ENCODE data around the gene MEF2D.

Gene MEF2D

GRCh38 chr1:156524481-156524869 lies 23.9 kb upstream of the MEF2D start:
- DNase-seq (ENCODE audit: low spot score): no peak

GRCh38 chr1:156523801-156524480 lies 23.4 kb upstream of the MEF2D start:
- no peak for DNase-seq (ENCODE audit: low spot score)

GRCh38 chr1:156522443-156522970 lies 21.9 kb upstream of the MEF2D start:
- no peak for DNase-seq (ENCODE audit: low spot score)

GRCh38 chr1:156517748-156518147 lies 17.2 kb upstream of the MEF2D start:
- no peak for DNase-seq (ENCODE audit: low spot score)

GRCh38 chr1:156516821-156517220 lies 16.2 kb upstream of the MEF2D start:
- DNase-seq (ENCODE audit: low spot score): no peak

GRCh38 chr1:156515956-156516355 lies 15.4 kb upstream of the MEF2D start:
- DNase-seq (ENCODE audit: low spot score): no peak

GRCh38 chr1:156513185-156513584 lies 12.6 kb upstream of the MEF2D start:
- DNase-seq (ENCODE audit: low spot score): no peak

GRCh38 chr1:156511644-156512043 lies 11.1 kb upstream of the MEF2D start:
- DNase-seq (ENCODE audit: low spot score): no peak

GRCh38 chr1:156510709-156511108 lies 10.1 kb upstream of the MEF2D start:
- peak; percentile 83 for DNase-seq (ENCODE audit: low spot score)

- no peak for DNase-seq (ENCODE audit: low spot score)
Observed at GRCh38 chr1:156509424-156510034, 9.0 kb upstream of the MEF2D start.

- no peak for DNase-seq (ENCODE audit: low spot score)
Observed at GRCh38 chr1:156508955-156509234, 8.3 kb upstream of the MEF2D start.

GRCh38 chr1:156508205-156508954 lies 7.8 kb upstream of the MEF2D start:
- DNase-seq (ENCODE audit: low spot score): no peak

- no peak for DNase-seq (ENCODE audit: low spot score)
Observed at GRCh38 chr1:156506450-156506849, 5.9 kb upstream of the MEF2D start.

GRCh38 chr1:156505679-156506298 lies 5.2 kb upstream of the MEF2D start:
- no peak for DNase-seq (ENCODE audit: low spot score)

GRCh38 chr1:156504821-156505678 lies 4.5 kb upstream of the MEF2D start:
- peak; percentile 99 for DNase-seq (ENCODE audit: low spot score)

GRCh38 chr1:156504438-156504813 lies 3.9 kb upstream of the MEF2D start:
- DNase-seq (ENCODE audit: low spot score): peak; percentile 57

- no peak for DNase-seq (ENCODE audit: low spot score)
Observed at GRCh38 chr1:156503698-156504437, 3.3 kb upstream of the MEF2D start.

- peak; percentile 96 for DNase-seq (ENCODE audit: low spot score)
Observed at GRCh38 chr1:156502894-156503697, 2.5 kb upstream of the MEF2D start.

- no peak for DNase-seq (ENCODE audit: low spot score)
Observed at GRCh38 chr1:156502391-156502893, 1.9 kb upstream of the MEF2D start.

Data from cerebellar cortex (tissue), 1 donor.